HEK293 (cell line): ENCODE measurements around the gene GREM2.
A peak's percentile ranks its signal among the peaks of the same experiment; 100 is the strongest.

Experiments used
- CTCF ChIA-PET: fragments of 350-600 bp; formaldehyde crosslinking; extraction: SDS; loops from one replicate; lab custom pipeline; 2021; ENCODE audit warnings: antibody characterized with exemption; lab: Yijun Ruan, JAX
- POLR2A ChIA-PET: fragments of 300-600 bp; formaldehyde crosslinking; extraction: SDS; loops from one replicate; lab custom pipeline; 2020; ENCODE audit warnings: antibody characterized with exemption, inconsistent platforms; lab: Yijun Ruan, JAX
- H3K27ac ChIP-seq: fragments of 200-500 bp; sonication (Bioruptor generic); 2 replicates; pipeline ENCODE4 v1.5.1; 2014; ENCODE audit warnings: low read depth, low read length, control low read depth, inconsistent platforms; ENCODE audit errors: extremely low read depth
- H3K36me3 ChIP-seq, 2 experiments: fragments of 200-500 bp in 1 of 2; sonication (Bioruptor generic) in 1 of 2; 1 replicate in 1 of 2; 2 replicates in 1 of 2; pipeline ENCODE4 v1.5.1; 2014 to 2017; ENCODE audit warnings: inconsistent platforms in 2 of 2, low read length in 2 of 2; ENCODE audit not compliant: control insufficient read depth in 2 of 2, insufficient read depth in 1 of 2
- H3K4me1 ChIP-seq: fragments of 200-500 bp; sonication (Bioruptor generic); 2 replicates; pipeline ENCODE4 v1.5.1; 2014; ENCODE audit warnings: mild to moderate bottlenecking, low read length, inconsistent platforms; ENCODE audit not compliant: control insufficient read depth, insufficient read depth
- H3K4me3 ChIP-seq: 2 replicates; pipeline ENCODE4 v1.5.1; 2011; ENCODE audit warnings: low read depth, mild to moderate bottlenecking, control low read depth, low read length, moderate library complexity
- H3K9me3 ChIP-seq: fragments of 200-500 bp; sonication (Bioruptor generic); 2 replicates; pipeline ENCODE4 v1.5.1; 2014; ENCODE audit warnings: low read depth, low read length, inconsistent platforms; ENCODE audit not compliant: control insufficient read depth, insufficient read depth
- SCRT1 ChIP-seq: fragments of 450-650 bp; formaldehyde crosslinking; IDR thresholded peaks from 2 replicates; pipeline ENCODE4 v1.5.1; 2016; ENCODE audit warnings: missing biosample characterization, missing genetic modification characterization, borderline replicate concordance
- ZBTB7A ChIP-seq: fragments of 450-650 bp; formaldehyde crosslinking; IDR thresholded peaks from 2 replicates; pipeline ENCODE4 v1.5.1; 2016; ENCODE audit warnings: low read depth, missing biosample characterization, missing genetic modification characterization
- ZFP37 ChIP-seq: fragments of 450-650 bp; formaldehyde crosslinking; IDR thresholded peaks from 2 replicates; pipeline ENCODE4 v1.5.1; 2016; ENCODE audit warnings: missing biosample characterization, missing genetic modification characterization
- ZNF10 ChIP-seq: fragments of 450-650 bp; formaldehyde crosslinking; IDR thresholded peaks from 2 replicates; pipeline ENCODE4 v1.5.1; 2017; ENCODE audit warnings: missing biosample characterization, missing genetic modification characterization
- ZNF155 ChIP-seq: fragments of 450-650 bp; formaldehyde crosslinking; IDR thresholded peaks from 2 replicates; pipeline ENCODE4 v1.5.1; 2016; ENCODE audit warnings: missing biosample characterization, missing genetic modification characterization
- ZNF335 ChIP-seq: fragments of 450-650 bp; formaldehyde crosslinking; conservative IDR thresholded peaks from 2 replicates; pipeline ENCODE4 v1.5.1; 2016; ENCODE audit warnings: missing biosample characterization, missing genetic modification characterization
- ZNF529 ChIP-seq: fragments of 450-650 bp; formaldehyde crosslinking; IDR thresholded peaks from 2 replicates; pipeline ENCODE4 v1.5.1; 2017; ENCODE audit warnings: missing genetic modification characterization, missing biosample characterization; ENCODE audit not compliant: insufficient replicate concordance
- ZNF555 ChIP-seq: fragments of 450-650 bp; formaldehyde crosslinking; conservative IDR thresholded peaks from 2 replicates; pipeline ENCODE4 v1.5.1; 2017; ENCODE audit warnings: missing biosample characterization, mild to moderate bottlenecking, missing genetic modification characterization, inconsistent platforms
- ZNF654 ChIP-seq: fragments of 450-650 bp; formaldehyde crosslinking; IDR thresholded peaks from 2 replicates; pipeline ENCODE4 v1.5.1; 2016; ENCODE audit warnings: low read depth, missing biosample characterization, missing genetic modification characterization
- ZNF843 ChIP-seq: fragments of 450-650 bp; formaldehyde crosslinking; IDR thresholded peaks from 2 replicates; pipeline ENCODE4 v1.5.1; 2016; ENCODE audit warnings: missing biosample characterization, missing genetic modification characterization
- TF ChIP-seq, protein P1 (sequence below): fragments of 450-650 bp; formaldehyde crosslinking; IDR thresholded peaks from 2 replicates; pipeline ENCODE4 v1.5.1; 2016; ENCODE audit warnings: missing biosample characterization, missing genetic modification characterization
- TF ChIP-seq, protein P2 (sequence below): fragments of 450-650 bp; formaldehyde crosslinking; IDR thresholded peaks from 2 replicates; pipeline ENCODE4 v1.5.1; 2016; ENCODE audit warnings: missing biosample characterization, missing genetic modification characterization, borderline replicate concordance
- TF ChIP-seq, protein P3 (sequence below): fragments of 450-650 bp; formaldehyde crosslinking; conservative IDR thresholded peaks from 2 replicates; pipeline ENCODE4 v1.5.1; 2016; ENCODE audit warnings: low read depth, missing biosample characterization, missing genetic modification characterization
- TF ChIP-seq, protein P4 (sequence below): fragments of 450-650 bp; formaldehyde crosslinking; IDR thresholded peaks from 2 replicates; pipeline ENCODE4 v1.5.1; 2017; ENCODE audit warnings: missing biosample characterization, missing genetic modification characterization
- TF ChIP-seq, protein P5 (sequence below): fragments of 450-650 bp; IDR thresholded peaks from 2 replicates; pipeline ENCODE4 v1.5.1; 2018; ENCODE audit warnings: missing biosample characterization, missing genetic modification characterization

Gene GREM2

DNA sequence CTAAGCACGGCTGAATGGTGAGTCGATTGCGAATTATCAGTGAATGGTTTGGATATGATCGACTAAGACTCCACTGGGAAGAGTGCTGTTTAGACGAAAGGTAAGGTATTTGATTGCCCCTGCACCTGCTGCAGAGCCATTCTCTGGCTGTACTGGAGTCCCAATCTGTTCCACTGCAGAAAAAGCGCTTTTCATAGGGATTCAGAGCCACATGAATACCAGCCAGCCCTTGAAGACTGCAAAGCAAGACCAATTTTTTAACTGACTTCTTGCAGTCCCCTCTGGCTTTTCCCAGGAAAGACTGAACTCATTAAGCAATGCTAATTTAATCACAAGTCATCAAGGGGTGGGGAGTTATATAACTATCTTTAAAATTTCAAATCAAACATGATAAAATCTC is 1.3 kb downstream of the GREM2 start:
- Histone ChIP-seq H3K4me1 (peaks cover 22% of the 10 kb centered on the region), H3K9me3 (no peaks in the 10 kb centered on the region), H3K27ac (no peak overlapping the region), H3K4me3 (no peak overlapping the region), H3K36me3 (no peaks in the 10 kb centered on the region)
- ChIA-PET CTCF (interaction anchor here (2.5 to 3.2 kb wide), 2 partner anchors 82 to 153 kb away, joined by 15 to 29 read pairs; no protein-coding TSS in a partner anchor), POLR2A (no interaction called here)
- TF ChIP-seq ZNF10: peak; percentile 19; the same call in 1 of the 2 replicates
- no peak for TF ChIP-seq ZNF843 (tag by site-specific recombination)

DNA sequence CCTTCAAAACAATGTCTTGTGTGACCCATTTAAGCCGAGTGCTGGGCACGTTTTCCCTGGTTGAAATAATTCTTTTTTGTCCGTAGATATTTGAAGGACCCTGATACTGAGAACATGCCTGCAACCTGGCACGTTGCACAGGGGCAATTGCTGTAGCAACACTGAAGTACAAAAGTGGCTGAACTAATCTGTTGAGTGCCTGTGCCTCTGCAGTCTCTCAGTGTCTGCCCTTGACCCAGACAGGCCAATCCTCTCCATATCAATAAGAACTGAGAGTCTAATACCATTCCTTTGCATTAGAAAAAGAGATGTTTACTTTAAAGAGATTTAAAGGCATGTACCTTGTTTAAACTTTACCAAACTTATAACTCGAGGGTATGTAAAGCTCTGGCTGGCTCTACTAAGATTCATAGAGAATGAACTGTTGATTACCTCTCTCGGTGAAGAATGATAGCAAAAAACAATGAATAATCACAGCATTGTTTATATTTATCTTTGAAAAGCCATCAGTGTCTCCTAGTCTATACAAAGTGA is 2.4 kb downstream of the GREM2 start:
- Histone ChIP-seq H3K27ac (no peak overlapping the region), H3K9me3 (no peaks in the 10 kb centered on the region), H3K4me3 (no peak overlapping the region), H3K4me1 (peaks cover 22% of the 10 kb centered on the region), H3K36me3 (no peaks in the 10 kb centered on the region)
- no peak for TF ChIP-seq ZBTB7A (tag by site-specific recombination)
- TF ChIP-seq, protein P1, sequence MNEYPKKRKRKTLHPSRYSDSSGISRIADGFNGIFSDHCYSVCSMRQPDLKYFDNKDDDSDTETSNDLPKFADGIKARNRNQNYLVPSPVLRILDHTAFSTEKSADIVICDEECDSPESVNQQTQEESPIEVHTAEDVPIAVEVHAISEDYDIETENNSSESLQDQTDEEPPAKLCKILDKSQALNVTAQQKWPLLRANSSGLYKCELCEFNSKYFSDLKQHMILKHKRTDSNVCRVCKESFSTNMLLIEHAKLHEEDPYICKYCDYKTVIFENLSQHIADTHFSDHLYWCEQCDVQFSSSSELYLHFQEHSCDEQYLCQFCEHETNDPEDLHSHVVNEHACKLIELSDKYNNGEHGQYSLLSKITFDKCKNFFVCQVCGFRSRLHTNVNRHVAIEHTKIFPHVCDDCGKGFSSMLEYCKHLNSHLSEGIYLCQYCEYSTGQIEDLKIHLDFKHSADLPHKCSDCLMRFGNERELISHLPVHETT (tag by site-specific recombination): no peak
- TF ChIP-seq SCRT1 (tag by site-specific recombination): no peak
- no peak for TF ChIP-seq ZNF555 (tag by site-specific recombination)
- no peak for TF ChIP-seq ZFP37 (tag by site-specific recombination)
- no peak for TF ChIP-seq ZNF529 (tag by site-specific recombination)
- no peak for TF ChIP-seq ZNF155 (tag by site-specific recombination)
- ChIA-PET POLR2A (no interaction called here), CTCF (interaction anchor here (0.5 to 3.2 kb wide), 26 partner anchors 9 to 621 kb away, joined by 3 to 29 read pairs (median 5); no protein-coding TSS in a partner anchor)

DNA sequence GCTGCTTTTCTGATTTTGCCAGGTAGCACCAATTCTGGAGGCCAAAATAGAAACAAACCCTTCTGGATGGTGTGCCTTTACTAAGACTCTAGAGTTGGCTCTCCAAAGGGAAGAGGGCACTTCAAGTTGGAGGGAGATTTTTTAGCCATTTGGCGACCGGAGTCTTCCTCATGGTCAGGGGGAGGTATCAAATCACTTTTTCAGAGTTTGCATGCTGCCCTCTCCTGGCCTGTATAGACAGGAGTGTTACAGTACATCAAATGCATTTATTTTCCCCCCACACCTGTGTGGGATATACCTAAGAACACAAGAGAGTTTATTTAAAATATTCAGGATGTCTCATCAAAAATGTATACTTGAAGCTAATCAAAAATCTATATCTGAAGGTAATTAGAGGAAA is 3.2 kb downstream of the GREM2 start:
- Histone ChIP-seq H3K27ac (no peak overlapping the region), H3K9me3 (no peaks in the 10 kb centered on the region), H3K4me3 (no peak overlapping the region), H3K4me1 (peaks cover 21% of the 10 kb centered on the region), H3K36me3 (no peaks in the 10 kb centered on the region)
- POLR2A ChIA-PET: interaction anchor here (0.6 kb wide), 1 partner anchor 149 kb away, joined by 5 read pairs; no protein-coding TSS in a partner anchor
- CTCF ChIA-PET: interaction anchor here (0.5 to 3.2 kb wide), 44 partner anchors 10 to 724 kb away, joined by 3 to 29 read pairs (median 4); no protein-coding TSS in a partner anchor
- TF ChIP-seq ZFP37 (tag by site-specific recombination): no peak
- TF ChIP-seq, protein P2, sequence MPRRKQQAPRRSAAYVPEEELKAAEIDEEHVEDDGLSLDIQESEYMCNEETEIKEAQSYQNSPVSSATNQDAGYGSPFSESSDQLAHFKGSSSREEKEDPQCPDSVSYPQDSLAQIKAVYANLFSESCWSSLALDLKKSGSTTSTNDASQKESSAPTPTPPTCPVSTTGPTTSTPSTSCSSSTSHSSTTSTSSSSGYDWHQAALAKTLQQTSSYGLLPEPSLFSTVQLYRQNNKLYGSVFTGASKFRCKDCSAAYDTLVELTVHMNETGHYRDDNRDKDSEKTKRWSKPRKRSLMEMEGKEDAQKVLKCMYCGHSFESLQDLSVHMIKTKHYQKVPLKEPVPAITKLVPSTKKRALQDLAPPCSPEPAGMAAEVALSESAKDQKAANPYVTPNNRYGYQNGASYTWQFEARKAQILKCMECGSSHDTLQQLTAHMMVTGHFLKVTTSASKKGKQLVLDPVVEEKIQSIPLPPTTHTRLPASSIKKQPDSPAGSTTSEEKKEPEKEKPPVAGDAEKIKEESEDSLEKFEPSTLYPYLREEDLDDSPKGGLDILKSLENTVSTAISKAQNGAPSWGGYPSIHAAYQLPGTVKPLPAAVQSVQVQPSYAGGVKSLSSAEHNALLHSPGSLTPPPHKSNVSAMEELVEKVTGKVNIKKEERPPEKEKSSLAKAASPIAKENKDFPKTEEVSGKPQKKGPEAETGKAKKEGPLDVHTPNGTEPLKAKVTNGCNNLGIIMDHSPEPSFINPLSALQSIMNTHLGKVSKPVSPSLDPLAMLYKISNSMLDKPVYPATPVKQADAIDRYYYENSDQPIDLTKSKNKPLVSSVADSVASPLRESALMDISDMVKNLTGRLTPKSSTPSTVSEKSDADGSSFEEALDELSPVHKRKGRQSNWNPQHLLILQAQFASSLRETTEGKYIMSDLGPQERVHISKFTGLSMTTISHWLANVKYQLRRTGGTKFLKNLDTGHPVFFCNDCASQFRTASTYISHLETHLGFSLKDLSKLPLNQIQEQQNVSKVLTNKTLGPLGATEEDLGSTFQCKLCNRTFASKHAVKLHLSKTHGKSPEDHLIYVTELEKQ: no peak
- 0 out of 2 replicates have a peak, but pooled peaks have one; percentile 10 for TF ChIP-seq ZNF335 (tag by site-specific recombination)
- TF ChIP-seq, protein P3, sequence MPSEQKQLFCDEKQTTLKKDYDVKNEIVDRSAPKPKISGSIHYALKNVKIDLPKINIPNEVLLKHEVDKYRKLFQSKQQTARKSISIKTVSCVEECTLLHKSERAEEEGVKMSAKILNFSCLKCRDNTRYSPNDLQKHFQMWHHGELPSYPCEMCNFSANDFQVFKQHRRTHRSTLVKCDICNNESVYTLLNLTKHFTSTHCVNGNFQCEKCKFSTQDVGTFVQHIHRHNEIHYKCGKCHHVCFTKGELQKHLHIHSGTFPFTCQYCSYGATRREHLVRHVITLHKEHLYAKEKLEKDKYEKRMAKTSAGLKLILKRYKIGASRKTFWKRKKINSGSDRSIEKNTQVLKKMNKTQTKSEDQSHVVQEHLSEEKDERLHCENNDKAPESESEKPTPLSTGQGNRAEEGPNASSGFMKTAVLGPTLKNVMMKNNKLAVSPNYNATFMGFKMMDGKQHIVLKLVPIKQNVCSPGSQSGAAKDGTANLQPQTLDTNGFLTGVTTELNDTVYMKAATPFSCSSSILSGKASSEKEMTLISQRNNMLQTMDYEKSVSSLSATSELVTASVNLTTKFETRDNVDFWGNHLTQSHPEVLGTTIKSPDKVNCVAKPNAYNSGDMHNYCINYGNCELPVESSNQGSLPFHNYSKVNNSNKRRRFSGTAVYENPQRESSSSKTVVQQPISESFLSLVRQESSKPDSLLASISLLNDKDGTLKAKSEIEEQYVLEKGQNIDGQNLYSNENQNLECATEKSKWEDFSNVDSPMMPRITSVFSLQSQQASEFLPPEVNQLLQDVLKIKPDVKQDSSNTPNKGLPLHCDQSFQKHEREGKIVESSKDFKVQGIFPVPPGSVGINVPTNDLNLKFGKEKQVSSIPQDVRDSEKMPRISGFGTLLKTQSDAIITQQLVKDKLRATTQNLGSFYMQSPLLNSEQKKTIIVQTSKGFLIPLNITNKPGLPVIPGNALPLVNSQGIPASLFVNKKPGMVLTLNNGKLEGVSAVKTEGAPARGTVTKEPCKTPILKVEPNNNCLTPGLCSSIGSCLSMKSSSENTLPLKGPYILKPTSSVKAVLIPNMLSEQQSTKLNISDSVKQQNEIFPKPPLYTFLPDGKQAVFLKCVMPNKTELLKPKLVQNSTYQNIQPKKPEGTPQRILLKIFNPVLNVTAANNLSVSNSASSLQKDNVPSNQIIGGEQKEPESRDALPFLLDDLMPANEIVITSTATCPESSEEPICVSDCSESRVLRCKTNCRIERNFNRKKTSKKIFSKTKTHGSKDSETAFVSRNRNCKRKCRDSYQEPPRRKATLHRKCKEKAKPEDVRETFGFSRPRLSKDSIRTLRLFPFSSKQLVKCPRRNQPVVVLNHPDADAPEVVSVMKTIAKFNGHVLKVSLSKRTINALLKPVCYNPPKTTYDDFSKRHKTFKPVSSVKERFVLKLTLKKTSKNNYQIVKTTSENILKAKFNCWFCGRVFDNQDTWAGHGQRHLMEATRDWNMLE: 0 out of 2 replicates have a peak, but pooled peaks have one; percentile 11
- TF ChIP-seq, protein P4, sequence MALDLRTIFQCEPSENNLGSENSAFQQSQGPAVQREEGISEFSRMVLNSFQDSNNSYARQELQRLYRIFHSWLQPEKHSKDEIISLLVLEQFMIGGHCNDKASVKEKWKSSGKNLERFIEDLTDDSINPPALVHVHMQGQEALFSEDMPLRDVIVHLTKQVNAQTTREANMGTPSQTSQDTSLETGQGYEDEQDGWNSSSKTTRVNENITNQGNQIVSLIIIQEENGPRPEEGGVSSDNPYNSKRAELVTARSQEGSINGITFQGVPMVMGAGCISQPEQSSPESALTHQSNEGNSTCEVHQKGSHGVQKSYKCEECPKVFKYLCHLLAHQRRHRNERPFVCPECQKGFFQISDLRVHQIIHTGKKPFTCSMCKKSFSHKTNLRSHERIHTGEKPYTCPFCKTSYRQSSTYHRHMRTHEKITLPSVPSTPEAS: no peak
- TF ChIP-seq ZNF654: peak; percentile 71
- TF ChIP-seq, protein P5, sequence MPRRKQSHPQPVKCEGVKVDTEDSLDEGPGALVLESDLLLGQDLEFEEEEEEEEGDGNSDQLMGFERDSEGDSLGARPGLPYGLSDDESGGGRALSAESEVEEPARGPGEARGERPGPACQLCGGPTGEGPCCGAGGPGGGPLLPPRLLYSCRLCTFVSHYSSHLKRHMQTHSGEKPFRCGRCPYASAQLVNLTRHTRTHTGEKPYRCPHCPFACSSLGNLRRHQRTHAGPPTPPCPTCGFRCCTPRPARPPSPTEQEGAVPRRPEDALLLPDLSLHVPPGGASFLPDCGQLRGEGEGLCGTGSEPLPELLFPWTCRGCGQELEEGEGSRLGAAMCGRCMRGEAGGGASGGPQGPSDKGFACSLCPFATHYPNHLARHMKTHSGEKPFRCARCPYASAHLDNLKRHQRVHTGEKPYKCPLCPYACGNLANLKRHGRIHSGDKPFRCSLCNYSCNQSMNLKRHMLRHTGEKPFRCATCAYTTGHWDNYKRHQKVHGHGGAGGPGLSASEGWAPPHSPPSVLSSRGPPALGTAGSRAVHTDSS: peak; percentile 95
